A549 (cell line): ENCODE results near the gene C6orf132.

Experiments
- CEBPB ChIP-seq, 2 experiments: fragments of >200 bp in 1 of 2; sonication (Bioruptor Twin) in 1 of 2; formaldehyde crosslinking in 1 of 2; IDR thresholded peaks; 2 replicates each; pipeline ENCODE4 v1.6.1; 2012 to 2016
- CHD2 ChIP-seq: fragments of 150-350 bp; IDR thresholded peaks from 2 replicates; pipeline ENCODE4 v1.6.1; 2014; ENCODE audit warnings: low read length; ENCODE audit not compliant: partially characterized antibody
- CTCF ChIP-seq: fragments of >200 bp; sonication (Bioruptor Twin); formaldehyde crosslinking; IDR thresholded peaks from 3 replicates; pipeline ENCODE4 v1.5.1; 2016
- EP300 ChIP-seq, 2 experiments: fragments of >200 bp; sonication (Bioruptor Twin); formaldehyde crosslinking; IDR thresholded peaks; 2 replicates in 1 of 2; 3 replicates in 1 of 2; pipeline ENCODE4 v1.6.1; 2016 to 2017
- JUN ChIP-seq, 2 experiments: fragments of >200 bp; sonication (Bioruptor Twin); formaldehyde crosslinking; IDR thresholded peaks; 2 replicates in 1 of 2; 3 replicates in 1 of 2; pipeline ENCODE4 v1.6.1; 2016 to 2017
- JUNB ChIP-seq: fragments of >200 bp; sonication (Bioruptor Twin); formaldehyde crosslinking; IDR thresholded peaks from 2 replicates; pipeline ENCODE4 v1.6.1; 2016
- KDM1A ChIP-seq: fragments of 200-600 bp; sonication (generic); IDR thresholded peaks from 2 replicates; pipeline ENCODE4 v1.6.1; 2016; ENCODE audit warnings: low read depth, mild to moderate bottlenecking
- MAZ ChIP-seq: fragments of 150-350 bp; IDR thresholded peaks from 2 replicates; pipeline ENCODE4 v1.6.1; 2014; ENCODE audit warnings: antibody characterized with exemption, low read depth, low read length, borderline replicate concordance
- NR3C1 ChIP-seq: fragments of >200 bp; sonication (Bioruptor Twin); formaldehyde crosslinking; IDR thresholded peaks from 3 replicates; pipeline ENCODE4 v1.6.1; 2017
- POLR2A ChIP-seq: IDR thresholded peaks from 2 replicates; pipeline ENCODE4 v1.6.1; 2012; ENCODE audit warnings: mild to moderate bottlenecking, low read length
- RNF2 ChIP-seq: fragments of 200-600 bp; sonication (generic); IDR thresholded peaks from 2 replicates; pipeline ENCODE4 v1.6.1; 2016; ENCODE audit warnings: low read depth, mild to moderate bottlenecking, antibody characterized with exemption, moderate library complexity, borderline replicate concordance
- USF2 ChIP-seq: fragments of 450-650 bp; IDR thresholded peaks from 2 replicates; pipeline ENCODE4 v1.6.1; 2014; ENCODE audit warnings: antibody characterized with exemption

- TF ChIP-seq POLR2A: no peak
- TF ChIP-seq CTCF: no peak
- no peak for TF ChIP-seq CEBPB (IDR thresholded peaks at IDR 0.05)
- TF ChIP-seq MAZ: no peak
- TF ChIP-seq EP300 (IDR thresholded peaks at IDR 0.05): no peak
- TF ChIP-seq RNF2: no peak
- TF ChIP-seq JUN (IDR thresholded peaks at IDR 0.05): no peak
- no peak for TF ChIP-seq JUNB
- no peak for TF ChIP-seq KDM1A
- TF ChIP-seq NR3C1: no peak
- TF ChIP-seq CHD2: no peak
- no peak for TF ChIP-seq USF2
These were observed 73.4 kb downstream of the C6orf132 start for GRCh38 chr6:42068872-42069522.
